Small intestine (tissue), 7 donors: ENCODE results near the gene PTPN4. TPM values are rescaled to one million over a fixed set of nuclear protein-coding genes. Genes with fewer than 3 reads are reported as not detected.
"Not testable (repeated sequence)": the region's sequence is repeated elsewhere in the genome, so short reads cannot be mapped to it uniquely, and the experiment has no call there.

ENCODE experiments used
- DNase-seq, 2 donors: peaks; one replicate each; pipeline versions ENCODE4 v3.0.0 to v3.0.0-alpha.2; 2013
- FAIRE-seq: peaks from 2 replicates; lab custom pipeline; 2012; peaks lifted over from hg19 to GRCh38; lab: Jason Lieb, UNC
- H3K27ac ChIP-seq, 3 donors: one replicate each; pipeline ENCODE4 v1.5.1; 2013; ENCODE audit warnings: low read length in 2 of 3, mild to moderate bottlenecking in 2 of 3, control low read depth in 1 of 3, inconsistent platforms in 1 of 3, low read depth in 1 of 3, moderate library complexity in 1 of 3
- H3K27me3 ChIP-seq, 3 donors: one replicate each; pipeline ENCODE4 v1.6.1; 2013; ENCODE audit warnings: low read length in 3 of 3, inconsistent platforms in 1 of 3; ENCODE audit not compliant: control insufficient read depth in 3 of 3, insufficient read depth in 3 of 3
- H3K36me3 ChIP-seq, 3 donors: one replicate each; pipeline ENCODE4 v1.6.1; 2013; ENCODE audit warnings: low read length in 3 of 3, inconsistent platforms in 1 of 3, low read depth in 1 of 3, mild to moderate bottlenecking in 1 of 3, moderate library complexity in 1 of 3; ENCODE audit not compliant: control insufficient read depth in 3 of 3, insufficient read depth in 2 of 3
- H3K4me1 ChIP-seq, 3 donors: one replicate each; pipeline ENCODE4 v1.6.1; 2013; ENCODE audit warnings: low read length in 2 of 3, inconsistent platforms in 1 of 3, low read depth in 1 of 3, mild to moderate bottlenecking in 1 of 3, moderate library complexity in 1 of 3; ENCODE audit not compliant: control insufficient read depth in 3 of 3, insufficient read depth in 2 of 3
- H3K4me3 ChIP-seq, 3 donors: one replicate each; pipeline ENCODE4 v1.5.1; 2013; ENCODE audit warnings: low read length in 3 of 3, control low read depth in 1 of 3, inconsistent platforms in 1 of 3, low read depth in 1 of 3, mild to moderate bottlenecking in 1 of 3, moderate library complexity in 1 of 3
- H3K9me3 ChIP-seq, 2 donors: one replicate each; pipeline ENCODE4 v1.6.1; 2013; ENCODE audit warnings: low read depth in 1 of 2, low read length in 1 of 2; ENCODE audit not compliant: control insufficient read depth in 2 of 2, insufficient read depth in 1 of 2
- WGBS, 3 donors: extraction: QIAGEN DNeasy Blood & Tissue Kit; methylation state at CpG; one replicate each; pipeline ENCODE4 v1.1.7; 2013; 5-methylcytosine and 5-hydroxymethylcytosine counted together
- polyA plus RNA-seq, 4 donors: library from polyadenylated mRNA; stranded (reverse) in 3 of 4; unstranded in 1 of 4; fragments of 200-250 nt in 3 of 4; fragments of 120-200 nt in 1 of 4; gene quantifications; one replicate each; pipeline versions ENCODE4 v1.2.1 to v1.2.3, GENCODE V29; 2013
- donor health status: healthy with polysubstance abuse.
- donor health status: control.
- donor health status: control.
- donor health status: Bipolar disorder and iron deficiency.
- donor health status: healthy.

The PTPN4 gene
- polyA plus RNA-seq, 4 donors = 1.9 to 13.4 (median 6.0) TPM

GRCh38 chr2:119996896-119997891, 237.5 kb downstream of the PTPN4 start:
- not testable (repeated sequence) for DNase-seq, H3K27me3 ChIP-seq, H3K36me3 ChIP-seq, H3K27ac ChIP-seq, H3K4me1 ChIP-seq, H3K9me3 ChIP-seq, H3K4me3 ChIP-seq, FAIRE-seq
- WGBS, 3 donors = 90 to 94% (median 93%) methylated on average over 46 to 55 of the region's 55 CpGs

GRCh38 chr2:120001471-120001870, 241.7 kb downstream of the PTPN4 start:
- Histone ChIP-seq H3K9me3 (no peaks in the 10 kb centered on the region), H3K4me1 (no peaks in the 10 kb centered on the region), H3K4me3 (no peak overlapping the region), H3K27me3 (no peaks in the 10 kb centered on the region), H3K36me3 (no peaks in the 10 kb centered on the region), H3K27ac (no peak overlapping the region)
- DNase-seq = no peak
- 85 to 100% (median 90%) methylated on average over 1 of the region's 1 CpG for WGBS, 3 donors
- FAIRE-seq = no peak

GRCh38 chr2:120004254-120004653, 244.5 kb downstream of the PTPN4 start:
- no peaks in the 10 kb centered on the region for H3K36me3 ChIP-seq
- no peaks in the 10 kb centered on the region for H3K9me3 ChIP-seq
- H3K27ac ChIP-seq = no peak overlapping the region
- no peak overlapping the region for H3K4me3 ChIP-seq
- no peak for FAIRE-seq
- H3K4me1 ChIP-seq = no peaks in the 10 kb centered on the region
- H3K27me3 ChIP-seq = no peaks in the 10 kb centered on the region
- DNase-seq = no peak

- no peaks in the 10 kb centered on the region for H3K36me3 ChIP-seq
- no peaks in the 10 kb centered on the region for H3K27me3 ChIP-seq
- H3K9me3 ChIP-seq = no peaks in the 10 kb centered on the region
- H3K4me1 ChIP-seq = no peaks in the 10 kb centered on the region
- DNase-seq = no peak
- FAIRE-seq = no peak
- no peak overlapping the region for H3K4me3 ChIP-seq
- no peak overlapping the region for H3K27ac ChIP-seq
- WGBS, 3 donors = 80 to 90% (median 88%) methylated on average over 11 of the region's 11 CpGs
These were observed 246.3 kb downstream of the PTPN4 start for GRCh38 chr2:120005834-120006521.

- Histone ChIP-seq H3K4me1 (no peaks in the 10 kb centered on the region), H3K9me3 (no peaks in the 10 kb centered on the region), H3K4me3 (no peak overlapping the region), H3K27ac (no peak overlapping the region), H3K27me3 (no peaks in the 10 kb centered on the region), H3K36me3 (no peaks in the 10 kb centered on the region)
- WGBS, 3 donors = 96 to 100% (median 97%) methylated on average over 4 of the region's 4 CpGs
- no peak for DNase-seq
- FAIRE-seq = no peak
These were observed 248.1 kb downstream of the PTPN4 start for GRCh38 chr2:120007851-120008250.

- Histone ChIP-seq H3K4me1 (peaks cover 0 to 6% (median 0%) of the 10 kb centered on the region in 3 donors), H3K9me3 (no peaks in the 10 kb centered on the region), H3K27me3 (no peaks in the 10 kb centered on the region), H3K27ac (peak overlapping the region; percentile 36 to 97 (median 95)), H3K4me3 (peak overlapping the region in 2 of 3 donors; percentile 74 to 83), H3K36me3 (peaks cover 0 to 3% (median 0%) of the 10 kb centered on the region in 3 donors)
- DNase-seq (no peak), FAIRE-seq (no peak)
- WGBS, 3 donors = 13 to 29% (median 16%) methylated on average over 8 of the region's 8 CpGs
These were observed 252.6 kb downstream of the PTPN4 start for GRCh38 chr2:120012363-120012762.

- Histone ChIP-seq H3K4me3 (peak within 1 kb of the TSS; percentile 74 to 95 (median 83)), H3K27me3 (no peaks in the 10 kb centered on the region), H3K36me3 (peaks cover 0 to 3% (median 0%) of the 10 kb centered on the region in 3 donors), H3K27ac (peak within 1 kb of the TSS; percentile 95 to 97 (median 96)), H3K9me3 (no peaks in the 10 kb centered on the region), H3K4me1 (peaks cover 0 to 6% (median 0%) of the 10 kb centered on the region in 3 donors)
- peak; percentile 94 to 98 for DNase-seq
- 0% methylated on average over 87 to 104 of the region's 104 CpGs for WGBS, 3 donors
- FAIRE-seq = no peak
These were observed 253.3 kb downstream of the PTPN4 start, which contains the start of gene EPB41L5 for GRCh38 chr2:120012771-120013596. EPB41L5 (plus strand) TSS chr2:120013077; CDS start chr2:120019085, 6,008 bp downstream.
